HUES6 (cell line): ENCODE results near the gene KIF16B.

Experiments used
- H3K27ac ChIP-seq: 2 replicates; pipeline ENCODE4 v1.7.0; 2013; ENCODE audit warnings: low read depth, mild to moderate bottlenecking, low read length, inconsistent platforms
- H3K27me3 ChIP-seq: 2 replicates; pipeline ENCODE4 v1.6.1; 2013; ENCODE audit warnings: low read length; ENCODE audit not compliant: control insufficient read depth, insufficient read depth
- H3K36me3 ChIP-seq: 2 replicates; pipeline ENCODE4 v1.6.1; 2013; ENCODE audit warnings: low read length; ENCODE audit not compliant: control insufficient read depth, insufficient read depth
- H3K4me1 ChIP-seq: 2 replicates; pipeline ENCODE4 v1.6.1; 2013; ENCODE audit warnings: low read length; ENCODE audit not compliant: control insufficient read depth, insufficient read depth
- H3K4me3 ChIP-seq: 2 replicates; pipeline ENCODE4 v1.5.1; 2013; ENCODE audit warnings: low read depth, low read length
- H3K9ac ChIP-seq: one replicate; pipeline ENCODE4 v1.6.1; 2013; ENCODE audit warnings: mild to moderate bottlenecking, low read length
- H3K9me3 ChIP-seq: 2 replicates; pipeline ENCODE4 v1.6.1; 2013; ENCODE audit warnings: low read depth, low read length; ENCODE audit not compliant: control insufficient read depth, insufficient read depth

Gene KIF16B

DNA sequence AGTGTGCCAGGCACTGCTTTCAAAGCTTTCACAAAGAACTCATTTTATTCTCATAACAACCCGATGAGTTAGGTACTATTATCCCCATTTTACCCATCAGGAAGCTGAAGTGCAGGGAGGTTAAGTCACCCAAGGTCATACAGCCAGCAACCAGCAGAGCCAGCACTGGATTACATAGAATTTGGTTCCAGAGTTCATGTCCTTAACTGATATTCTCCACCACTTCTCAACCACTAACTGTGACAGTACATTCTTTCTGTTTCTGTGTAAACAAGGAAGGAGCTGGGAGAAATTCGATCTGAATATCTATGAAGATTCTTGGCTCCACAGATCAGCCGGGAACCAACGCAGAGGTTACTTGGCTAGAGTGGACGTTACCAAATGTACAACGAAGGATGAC lies 98.0 kb downstream of the KIF16B start:
- Histone ChIP-seq H3K4me3 (no peak overlapping the region), H3K4me1 (0 out of 2 replicates have a peak, but pooled peaks cover 2% of the 10 kb centered on the region), H3K27ac (no peak overlapping the region), H3K36me3 (no peaks in the 10 kb centered on the region), H3K9ac (no peak overlapping the region), H3K9me3 (no peaks in the 10 kb centered on the region), H3K27me3 (no peaks in the 10 kb centered on the region)

DNA sequence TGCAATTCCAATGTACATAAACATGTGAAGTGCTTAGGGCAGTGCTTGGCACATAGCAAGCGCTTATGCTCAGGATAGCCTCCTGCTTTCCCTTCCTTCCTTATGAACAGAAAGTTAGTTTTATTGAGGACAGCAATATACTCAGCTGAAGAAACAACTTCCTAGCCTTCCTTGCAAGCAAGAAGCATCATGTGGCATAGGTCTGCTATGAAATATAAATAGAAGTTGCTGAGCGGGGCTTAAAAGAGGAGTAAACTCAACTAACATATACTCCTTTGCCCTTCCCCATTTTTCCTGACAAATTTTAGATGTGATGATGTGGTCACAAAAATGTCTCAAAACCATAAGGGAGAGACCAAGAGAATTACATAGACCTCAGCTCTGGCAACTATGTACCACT lies 98.9 kb downstream of the KIF16B start:
- Histone ChIP-seq H3K36me3 (no peaks in the 10 kb centered on the region), H3K4me1 (0 out of 2 replicates have a peak, but pooled peaks cover 2% of the 10 kb centered on the region), H3K27ac (no peak overlapping the region), H3K9me3 (no peaks in the 10 kb centered on the region), H3K4me3 (no peak overlapping the region), H3K9ac (no peak overlapping the region), H3K27me3 (no peaks in the 10 kb centered on the region)

DNA sequence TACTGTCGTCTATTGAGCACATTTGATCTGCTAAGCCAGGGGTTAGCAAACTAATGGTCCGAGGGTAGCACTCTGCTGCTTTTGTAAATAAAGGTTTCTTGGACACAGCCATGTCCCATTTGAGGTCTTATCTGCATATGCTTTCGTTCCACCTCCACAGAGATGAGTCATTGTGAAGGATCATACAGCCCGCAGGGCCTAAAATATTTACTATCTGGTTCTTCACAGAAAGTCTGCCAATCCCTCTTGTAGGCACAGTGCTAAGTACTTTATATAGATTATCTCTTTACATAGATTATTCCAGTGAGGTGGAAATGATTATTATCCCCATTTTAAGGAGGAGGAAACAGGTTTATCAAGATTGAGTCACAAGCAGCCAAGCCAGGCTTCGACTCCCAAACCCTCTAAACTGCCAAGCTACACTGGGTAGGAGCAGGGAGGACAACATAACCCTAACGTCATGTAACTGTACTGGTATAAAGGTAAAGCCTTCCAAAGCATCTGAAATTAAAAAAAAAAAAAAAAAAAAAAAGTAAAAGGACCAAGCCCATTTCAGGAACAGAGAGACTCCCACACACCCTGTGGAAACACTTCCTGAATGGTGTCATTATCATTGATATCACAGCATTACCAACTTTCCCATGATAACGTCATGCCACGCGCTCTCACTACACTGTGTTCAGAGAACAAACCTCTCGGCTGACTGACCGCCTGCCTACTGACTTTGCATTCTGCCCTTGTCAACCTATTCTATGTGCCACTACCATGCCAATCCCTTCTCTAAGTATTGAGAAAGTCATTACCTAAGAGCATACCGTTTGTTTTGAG lies 101.0 kb downstream of the KIF16B start:
- Histone ChIP-seq H3K27me3 (no peaks in the 10 kb centered on the region), H3K9ac (no peak overlapping the region), H3K4me1 (0 out of 2 replicates have a peak, but pooled peaks cover 2% of the 10 kb centered on the region), H3K36me3 (no peaks in the 10 kb centered on the region; the same call in 1 of the 2 replicates), H3K27ac (no peak overlapping the region), H3K9me3 (no peaks in the 10 kb centered on the region), H3K4me3 (no peak overlapping the region)

DNA sequence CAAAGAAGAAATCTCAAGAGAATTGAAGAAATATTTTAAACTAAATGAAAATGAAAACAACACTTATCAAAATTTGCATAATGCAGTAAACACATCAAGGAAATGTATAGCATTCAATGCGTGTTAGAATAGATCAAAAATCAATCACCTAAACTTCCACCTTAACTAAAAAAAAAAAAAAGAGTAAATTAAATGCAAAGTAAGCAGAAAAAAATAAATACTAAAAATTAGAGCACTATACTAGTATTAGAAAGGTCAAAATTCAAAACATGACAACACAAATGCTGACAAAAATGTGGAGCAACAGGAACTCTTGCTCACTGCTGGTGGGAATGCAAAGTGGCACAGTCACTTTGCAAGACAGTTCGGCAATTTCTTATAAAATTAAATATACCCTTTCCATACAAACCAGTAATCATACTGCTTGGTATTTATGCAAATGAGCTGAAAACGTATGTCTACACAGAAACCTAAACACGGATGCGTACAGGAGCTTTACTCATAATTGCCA lies 103.8 kb downstream of the KIF16B start:
- Histone ChIP-seq H3K27me3 (no peaks in the 10 kb centered on the region), H3K9ac (no peak overlapping the region), H3K4me1 (no peaks in the 10 kb centered on the region), H3K36me3 (no peaks in the 10 kb centered on the region; the same call in 1 of the 2 replicates), H3K9me3 (peaks cover 5% of the 10 kb centered on the region; the same call in 1 of the 2 replicates), H3K27ac (no peak overlapping the region), H3K4me3 (no peak overlapping the region)

DNA sequence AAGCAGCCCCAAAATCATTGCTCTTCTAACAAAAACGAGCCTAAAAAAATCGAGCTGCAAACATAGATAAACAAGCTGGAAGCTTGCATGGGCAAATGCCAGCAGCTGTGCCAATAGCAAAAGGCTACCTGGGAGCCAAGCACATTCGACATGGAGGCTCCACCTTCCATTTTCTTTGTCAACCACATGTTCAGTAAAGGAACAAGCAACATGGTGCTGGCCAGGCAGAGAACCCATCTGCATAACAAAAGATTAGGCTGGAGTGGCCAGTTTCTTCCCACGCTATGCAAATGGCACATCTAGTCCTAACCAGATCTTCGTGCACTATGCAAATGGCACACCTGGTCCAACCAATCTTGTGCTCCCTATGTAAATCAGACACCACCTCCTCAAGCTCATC lies 110.5 kb downstream of the KIF16B start:
- Histone ChIP-seq H3K27ac (no peak overlapping the region), H3K9me3 (peaks cover 9% of the 10 kb centered on the region), H3K36me3 (no peaks in the 10 kb centered on the region), H3K9ac (no peak overlapping the region), H3K27me3 (no peaks in the 10 kb centered on the region), H3K4me3 (no peak overlapping the region), H3K4me1 (no peaks in the 10 kb centered on the region; the same call in 1 of the 2 replicates)

DNA sequence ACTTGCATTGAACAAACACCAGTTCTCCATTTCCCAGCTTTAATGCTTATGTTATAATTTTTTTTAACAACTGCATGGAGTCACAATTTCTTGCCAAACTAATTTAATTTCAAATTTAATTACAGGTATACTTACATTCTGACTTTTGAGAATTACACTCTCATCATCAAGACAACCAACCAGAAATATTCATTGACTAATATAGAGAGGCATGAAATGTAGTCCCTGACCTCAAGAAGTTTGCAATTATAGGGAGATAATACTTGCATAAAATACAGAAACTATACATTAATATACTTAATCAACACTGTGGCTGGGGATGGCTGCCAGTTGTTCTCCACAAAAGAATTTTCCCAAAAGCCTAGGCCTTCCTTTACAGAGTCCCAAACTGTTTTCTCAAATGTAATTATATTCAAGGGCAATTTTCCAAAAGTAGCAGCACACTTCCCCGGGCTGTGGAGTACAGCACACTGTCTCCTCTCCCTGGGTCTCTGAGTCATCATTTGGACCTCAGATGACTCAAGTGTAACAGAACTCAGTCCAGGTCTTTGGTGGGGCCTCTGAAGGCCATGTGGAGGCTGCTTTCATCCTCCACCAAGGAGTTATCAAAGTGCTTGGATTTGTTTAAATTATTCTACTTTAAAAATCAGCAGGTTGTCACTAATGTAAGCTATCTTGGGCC lies 114.1 kb downstream of the KIF16B start:
- H3K27me3 ChIP-seq, result no peaks in the 10 kb centered on the region
- H3K9me3 ChIP-seq, result peaks cover 4% of the 10 kb centered on the region; the same call in 1 of the 2 replicates
- no peak overlapping the region for H3K27ac ChIP-seq
- no peaks in the 10 kb centered on the region for H3K36me3 ChIP-seq
- H3K9ac ChIP-seq, result no peak overlapping the region
- H3K4me1 ChIP-seq, result no peaks in the 10 kb centered on the region; the same call in 1 of the 2 replicates
- H3K4me3 ChIP-seq, result no peak overlapping the region

DNA sequence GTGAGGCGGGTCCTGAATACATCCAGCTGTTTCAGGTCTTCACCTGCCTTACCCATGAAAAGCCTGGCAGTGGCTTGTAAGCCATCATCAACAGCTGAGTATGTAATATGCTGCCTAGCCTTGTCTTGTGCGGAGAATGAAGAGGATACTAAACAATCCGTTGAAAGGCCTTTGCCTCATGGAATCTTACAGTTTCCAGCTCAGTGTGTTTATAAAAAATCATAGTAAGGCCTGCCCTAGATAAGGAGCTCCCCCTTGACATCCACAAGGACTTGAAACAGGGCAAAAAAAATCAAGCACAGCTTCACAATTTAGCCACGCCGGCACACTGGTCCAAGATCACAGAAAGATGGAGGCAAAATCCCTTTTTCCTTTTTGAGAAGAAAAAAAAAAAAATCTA lies 115.7 kb downstream of the KIF16B start:
- H3K27me3 ChIP-seq, result no peaks in the 10 kb centered on the region
- H3K27ac ChIP-seq, result no peak overlapping the region
- no peaks in the 10 kb centered on the region for H3K4me1 ChIP-seq
- H3K36me3 ChIP-seq, result no peaks in the 10 kb centered on the region
- no peak overlapping the region for H3K4me3 ChIP-seq
- no peaks in the 10 kb centered on the region for H3K9me3 ChIP-seq
- no peak overlapping the region for H3K9ac ChIP-seq

DNA sequence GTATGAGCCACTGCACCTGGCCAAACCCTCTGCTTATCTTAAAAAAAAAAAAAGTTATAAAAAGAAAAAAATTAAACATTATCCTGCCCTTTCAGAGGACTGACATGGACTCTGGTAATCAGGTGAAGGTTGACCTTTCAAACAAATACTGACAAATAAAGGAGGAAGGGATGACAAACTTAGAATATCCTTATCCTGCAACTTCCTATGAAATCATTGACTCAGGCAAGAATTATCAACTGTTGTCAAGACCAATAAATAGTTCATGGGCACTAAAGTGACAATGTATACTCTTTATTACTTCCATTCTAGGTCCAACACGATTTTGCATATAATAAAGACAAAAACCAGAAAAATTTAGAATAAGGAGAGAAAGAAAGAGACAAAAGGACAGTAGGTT lies 117.9 kb downstream of the KIF16B start:
- Histone ChIP-seq H3K9ac (no peak overlapping the region), H3K36me3 (no peaks in the 10 kb centered on the region), H3K9me3 (no peaks in the 10 kb centered on the region), H3K4me3 (no peak overlapping the region), H3K4me1 (no peaks in the 10 kb centered on the region), H3K27ac (no peak overlapping the region), H3K27me3 (no peaks in the 10 kb centered on the region)

DNA sequence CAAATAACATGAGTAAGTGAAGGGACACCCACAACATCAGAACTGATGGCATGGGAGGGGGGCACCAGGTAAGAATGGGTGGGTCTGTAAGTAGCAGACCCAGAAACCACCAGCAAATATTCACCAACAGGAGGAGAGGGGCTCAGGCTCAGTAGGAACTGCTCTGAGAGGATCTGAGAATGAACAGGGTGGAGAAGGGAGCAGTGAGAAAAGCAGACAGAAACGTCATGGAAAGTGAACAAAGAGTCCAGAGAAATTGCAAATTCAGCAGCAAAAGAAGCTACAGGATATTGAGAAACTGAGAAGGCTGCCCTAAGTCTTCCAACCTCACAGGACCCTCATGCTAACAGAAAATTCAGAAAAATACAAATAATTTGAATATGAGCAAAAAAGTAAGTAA lies 121.3 kb downstream of the KIF16B start:
- Histone ChIP-seq H3K27me3 (no peaks in the 10 kb centered on the region), H3K9me3 (no peaks in the 10 kb centered on the region), H3K9ac (no peak overlapping the region), H3K27ac (no peak overlapping the region), H3K4me3 (no peak overlapping the region), H3K36me3 (no peaks in the 10 kb centered on the region), H3K4me1 (no peaks in the 10 kb centered on the region)

DNA sequence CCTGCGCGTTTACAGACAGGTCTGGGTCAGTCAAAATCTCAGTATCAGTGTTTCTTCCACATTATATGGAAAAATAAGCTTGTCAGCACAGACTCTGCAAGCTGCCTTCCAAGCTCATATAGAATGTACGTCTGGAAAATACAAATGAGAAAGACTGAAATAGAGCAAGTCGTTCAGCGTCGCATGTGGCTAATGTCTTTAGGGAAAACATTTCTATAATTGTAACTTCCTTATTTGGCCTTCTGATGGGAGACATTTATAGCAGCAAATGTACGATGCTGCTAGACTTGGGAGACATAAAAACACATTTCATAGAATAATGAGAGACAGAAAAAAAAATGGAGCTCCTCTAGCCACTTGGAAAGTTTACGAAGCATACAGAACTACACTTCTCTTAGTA lies 122.2 kb downstream of the KIF16B start:
- no peaks in the 10 kb centered on the region for H3K4me1 ChIP-seq
- H3K9ac ChIP-seq, result no peak overlapping the region
- no peak overlapping the region for H3K27ac ChIP-seq
- no peaks in the 10 kb centered on the region for H3K36me3 ChIP-seq
- H3K27me3 ChIP-seq, result no peaks in the 10 kb centered on the region
- H3K4me3 ChIP-seq, result no peak overlapping the region
- no peaks in the 10 kb centered on the region for H3K9me3 ChIP-seq

DNA sequence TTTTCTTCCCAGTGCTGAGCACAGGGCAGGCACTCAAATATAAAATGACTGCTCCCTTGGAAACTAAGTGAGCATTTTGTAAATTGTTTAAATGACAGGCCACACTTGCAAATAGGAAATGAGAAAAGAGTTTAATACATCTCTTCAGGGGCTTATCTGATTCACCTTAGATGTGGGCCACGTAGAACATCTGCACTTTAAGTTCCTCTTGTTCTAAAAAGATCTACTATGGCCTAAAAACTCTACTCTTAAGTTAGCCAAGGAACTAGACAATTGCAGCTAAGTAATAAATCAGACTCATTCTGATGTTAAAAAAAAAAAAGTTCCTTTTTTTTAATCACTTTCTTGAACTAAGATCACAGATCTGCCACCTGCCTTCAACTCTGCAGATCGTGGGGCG lies 126.3 kb downstream of the KIF16B start:
- Histone ChIP-seq H3K27ac (no peak overlapping the region), H3K9me3 (no peaks in the 10 kb centered on the region), H3K27me3 (no peaks in the 10 kb centered on the region), H3K9ac (no peak overlapping the region), H3K4me3 (no peak overlapping the region), H3K36me3 (no peaks in the 10 kb centered on the region), H3K4me1 (no peaks in the 10 kb centered on the region)
